Tongue (tissue), 2 donors: ENCODE results near the gene ARHGAP24. TPM values are rescaled to one million over a fixed set of nuclear protein-coding genes. Genes with fewer than 3 reads are reported as not detected.

Experiments used
- DNase-seq: peaks from one replicate; pipeline ENCODE4 v3.0.0-alpha.2; 2015
- total RNA-seq: library from RNA; depleted of rRNA; stranded (reverse); fragments of >200 nt; gene quantifications from one replicate; pipeline ENCODE4 v1.2.3, GENCODE V29; 2014

The ARHGAP24 gene
- 112 TPM for total RNA-seq

DNA sequence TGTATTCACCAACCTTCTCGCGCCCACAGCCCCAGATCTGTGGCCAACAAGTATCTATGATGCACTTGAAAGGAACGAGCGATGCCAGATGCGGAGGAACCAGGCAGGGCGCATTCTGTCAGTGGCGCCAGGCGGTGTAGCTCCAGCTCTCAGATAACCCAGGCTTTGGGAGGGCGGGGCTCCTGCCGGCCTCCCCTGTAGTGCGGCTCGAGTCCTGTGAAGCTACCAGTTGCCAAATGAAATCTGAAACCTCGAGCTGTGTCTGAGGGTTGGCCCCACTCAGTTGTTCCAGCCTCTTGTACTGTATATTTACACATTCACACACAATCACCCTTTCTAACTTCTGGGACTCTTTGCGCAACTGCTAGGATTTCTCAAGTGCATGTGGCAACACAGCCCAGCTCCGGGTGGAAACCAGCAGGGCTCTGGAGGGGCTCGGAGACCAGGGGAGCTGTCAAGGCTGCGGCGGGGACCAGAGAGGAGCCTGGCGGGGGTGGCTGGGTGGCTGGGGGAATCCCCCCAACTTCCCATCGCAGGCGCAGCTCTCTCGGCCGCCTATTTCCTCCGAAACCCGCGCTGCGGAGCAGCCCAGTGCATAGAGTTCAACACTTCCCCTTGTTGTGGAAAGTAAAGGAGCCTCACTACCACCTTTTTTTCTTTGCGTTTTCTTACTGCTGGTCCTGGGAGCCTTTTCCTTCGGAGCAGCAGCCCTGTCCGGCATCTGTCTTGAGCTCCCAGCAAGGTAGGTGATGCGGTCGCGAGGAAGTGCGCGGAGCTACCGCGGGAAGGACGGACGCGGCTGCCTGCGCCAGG, at the start of gene ARHGAP24:
ARHGAP24 (plus strand) TSS at position 333 of the 813 bp plus-strand sequence.
- peak; percentile 98 for DNase-seq

- DNase-seq: no peak
Measured at GRCh38 chr4:85426366-85426765, 48.6 kb upstream of the ARHGAP24 start.

GRCh38 chr4:85427123-85427522, 47.8 kb upstream of the ARHGAP24 start:
- DNase-seq: no peak

GRCh38 chr4:85430226-85430625, 44.7 kb upstream of the ARHGAP24 start:
- no peak for DNase-seq

- no peak for DNase-seq
Measured at GRCh38 chr4:85430697-85431096, 44.3 kb upstream of the ARHGAP24 start.

GRCh38 chr4:85431156-85431555, 43.8 kb upstream of the ARHGAP24 start:
- DNase-seq: no peak

DNA sequence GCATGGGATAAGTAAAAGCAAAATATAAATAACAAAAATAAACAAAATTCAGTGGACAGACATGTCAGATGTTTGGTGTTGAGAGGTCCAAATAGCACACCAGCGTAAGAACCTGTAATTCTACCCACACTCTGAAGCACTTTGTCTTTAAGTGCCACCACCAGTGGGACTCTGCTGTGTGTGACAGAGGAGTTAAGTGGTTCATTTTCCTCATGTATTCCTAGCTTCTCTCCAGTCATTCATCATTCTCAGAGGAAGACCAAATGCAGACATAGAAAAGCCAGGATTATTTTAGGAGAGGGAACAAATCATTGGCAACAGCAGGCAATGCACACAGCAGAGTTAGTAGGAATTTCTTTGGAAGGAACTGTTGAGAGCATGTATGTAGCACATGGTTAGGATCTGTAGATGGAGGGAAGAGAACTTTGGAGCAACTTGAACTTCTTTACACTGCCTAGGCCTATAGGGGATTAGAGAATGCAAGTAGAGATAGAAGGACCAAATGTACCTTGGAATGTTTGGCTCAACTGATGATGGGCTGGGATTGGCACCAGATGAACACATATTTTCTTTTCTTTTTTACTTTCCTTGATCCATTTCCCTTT, 43.0 kb upstream of the ARHGAP24 start:
- DNase-seq: peak; percentile 50

DNA sequence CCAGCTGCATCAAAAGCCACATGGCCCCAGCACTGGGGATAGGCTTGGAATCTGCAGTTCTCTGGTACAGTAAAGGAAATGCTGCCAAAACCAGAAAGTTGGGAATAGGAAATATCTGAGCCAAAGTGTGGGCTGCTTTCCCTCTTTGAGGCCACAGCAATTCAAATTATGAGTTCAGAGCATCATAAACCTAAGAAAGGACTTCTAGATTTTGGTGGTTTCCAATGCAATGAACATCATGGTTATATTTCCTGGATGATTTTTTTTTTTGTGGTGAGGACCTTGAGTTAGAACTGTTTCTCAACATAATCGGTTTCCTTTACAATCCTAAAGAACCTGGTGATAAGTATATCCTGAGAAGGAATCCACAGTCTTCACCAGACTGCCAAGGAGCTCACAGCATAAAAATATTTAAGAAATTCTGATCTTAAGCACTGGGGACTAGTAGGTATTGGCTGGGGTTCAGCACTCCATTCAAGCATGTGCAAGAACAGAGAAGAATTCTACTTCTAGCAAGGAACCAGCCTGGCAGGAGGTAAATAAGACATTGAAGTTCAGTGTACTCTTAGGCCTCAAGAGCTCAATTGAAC, 29.8 kb upstream of the ARHGAP24 start:
- DNase-seq: peak; percentile 25

DNA sequence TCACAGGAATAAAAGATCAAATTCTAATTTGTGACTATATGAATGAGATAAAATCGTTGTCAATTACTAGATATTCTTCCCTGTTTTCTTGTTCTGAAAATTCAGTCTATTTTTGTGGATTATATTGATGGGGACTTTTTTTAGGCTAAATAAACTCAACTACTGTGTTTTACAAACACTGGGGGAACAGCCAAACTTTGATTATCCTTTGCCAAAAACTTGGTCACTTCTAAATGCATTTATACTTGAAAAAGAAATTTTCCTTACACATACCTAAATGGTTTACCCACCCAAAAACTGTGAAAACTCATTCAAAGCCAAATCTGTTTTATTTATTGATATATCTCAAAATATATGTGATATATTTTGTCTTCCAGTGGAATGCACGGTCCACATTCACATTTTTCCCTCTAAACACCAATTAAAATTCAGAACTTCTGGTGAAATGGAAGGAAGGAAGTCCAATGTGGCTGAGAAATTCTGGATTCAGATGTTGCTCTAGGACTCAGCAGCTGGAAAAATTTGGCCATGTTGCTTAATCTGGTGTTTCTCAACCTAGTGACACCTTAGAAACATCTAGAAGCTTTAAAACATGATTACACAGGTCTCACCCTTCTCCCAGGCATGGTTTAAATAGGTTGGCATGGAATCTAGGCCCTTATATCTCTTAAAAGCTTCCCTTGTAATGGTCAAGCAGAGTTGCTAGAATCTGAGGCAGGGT, 28.6 kb upstream of the ARHGAP24 start:
- no peak for DNase-seq

DNA sequence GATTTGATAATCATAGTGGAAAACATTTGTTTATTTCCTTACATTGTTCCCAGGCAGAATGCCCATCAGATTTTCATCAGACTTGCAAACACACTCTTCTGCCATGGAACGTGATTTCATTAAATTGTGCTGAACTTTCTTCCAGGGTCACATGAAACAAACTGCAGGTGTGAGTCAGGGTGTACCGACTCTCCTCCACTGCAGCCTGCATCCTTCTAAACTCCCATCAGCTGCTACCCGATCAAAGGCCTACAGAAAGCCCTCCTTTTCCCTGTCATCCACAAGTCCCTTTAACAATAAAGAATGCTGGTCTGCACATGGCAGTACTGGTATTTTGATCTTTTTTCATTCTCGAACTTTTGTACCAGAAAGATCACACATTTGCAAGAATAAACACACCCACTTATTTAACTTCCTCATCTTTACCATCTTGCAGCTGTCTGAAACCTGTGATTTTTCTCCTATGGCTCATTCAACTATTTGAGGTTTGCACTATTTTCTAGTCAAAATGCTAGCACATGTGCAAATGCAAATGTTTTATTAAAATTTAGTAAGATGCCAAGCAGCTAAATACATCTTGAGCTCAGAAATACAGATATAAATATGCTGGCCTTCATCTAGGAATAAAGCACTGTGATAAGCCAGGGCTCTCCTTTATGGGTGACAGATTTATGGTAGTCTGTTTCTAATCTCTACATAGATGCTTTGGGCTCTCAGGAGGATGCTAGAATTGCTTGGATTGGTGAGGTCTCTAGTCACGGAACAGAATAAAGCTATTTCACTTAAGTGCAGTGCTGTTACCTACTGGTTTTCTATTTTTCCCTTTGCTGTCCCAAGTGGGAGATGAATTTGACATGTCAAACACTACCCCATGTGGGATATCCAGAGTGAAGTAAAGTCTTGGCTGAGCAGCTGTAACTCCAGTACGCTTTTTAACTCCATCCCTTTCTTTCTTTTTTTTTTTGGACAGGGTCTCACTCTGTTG, 25.8 kb upstream of the ARHGAP24 start:
- DNase-seq: no peak

GRCh38 chr4:85452058-85452731, 22.8 kb upstream of the ARHGAP24 start:
- peak; percentile 73 for DNase-seq

DNA sequence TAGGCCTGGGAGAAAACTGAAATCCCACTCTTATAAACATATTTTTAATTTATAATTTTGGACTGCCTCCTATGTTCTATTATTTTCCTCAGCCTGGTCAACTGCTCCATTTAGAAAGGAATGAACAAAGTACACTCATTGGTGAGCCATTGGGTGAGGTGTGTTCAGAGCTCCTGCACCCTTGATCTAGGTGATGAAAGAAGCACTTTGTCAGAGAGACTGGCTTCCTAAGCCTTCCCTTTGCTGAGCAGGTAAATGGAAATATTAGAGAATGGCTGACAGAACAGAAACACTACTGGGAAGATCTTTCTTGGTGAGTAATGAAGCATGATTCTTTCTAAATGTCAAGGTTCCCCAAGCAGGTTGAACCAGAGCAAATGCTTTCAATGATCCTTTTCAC, 19.0 kb upstream of the ARHGAP24 start:
- no peak for DNase-seq

DNA sequence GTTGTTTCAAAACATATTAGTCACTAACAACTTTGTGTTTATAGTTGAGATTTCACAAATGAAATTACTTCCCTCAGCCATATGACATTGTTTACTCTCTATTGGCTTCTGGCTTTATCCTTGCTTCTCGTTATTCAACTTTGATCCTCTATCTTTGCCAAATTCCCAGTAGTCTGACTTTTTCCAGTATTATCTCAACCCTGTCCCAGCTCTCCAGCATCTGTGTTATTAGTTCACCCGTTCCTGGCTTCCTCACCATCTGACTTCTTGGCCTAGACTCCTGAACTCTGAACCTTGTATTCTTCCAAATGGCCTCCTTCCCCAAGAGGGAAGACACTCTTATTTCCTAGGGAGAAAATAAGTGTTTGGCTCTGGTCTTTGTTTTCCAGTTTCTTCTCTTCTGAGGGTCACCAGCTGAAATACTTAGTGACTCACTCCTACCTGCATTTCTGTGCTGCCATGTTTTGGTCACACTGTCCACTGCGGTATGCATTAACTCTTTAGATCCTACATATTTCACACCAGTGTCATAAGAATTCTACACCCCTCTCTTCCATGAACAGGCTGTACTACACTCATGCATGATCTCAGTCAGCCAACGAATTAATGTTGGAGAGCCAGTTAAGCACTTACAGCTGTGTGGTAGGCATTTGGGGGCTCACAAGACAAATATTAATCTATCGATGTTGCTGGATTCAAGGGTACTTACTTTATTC, 17.0 kb upstream of the ARHGAP24 start:
- DNase-seq: no peak

GRCh38 chr4:85459736-85460135, 15.2 kb upstream of the ARHGAP24 start:
- no peak for DNase-seq

DNA sequence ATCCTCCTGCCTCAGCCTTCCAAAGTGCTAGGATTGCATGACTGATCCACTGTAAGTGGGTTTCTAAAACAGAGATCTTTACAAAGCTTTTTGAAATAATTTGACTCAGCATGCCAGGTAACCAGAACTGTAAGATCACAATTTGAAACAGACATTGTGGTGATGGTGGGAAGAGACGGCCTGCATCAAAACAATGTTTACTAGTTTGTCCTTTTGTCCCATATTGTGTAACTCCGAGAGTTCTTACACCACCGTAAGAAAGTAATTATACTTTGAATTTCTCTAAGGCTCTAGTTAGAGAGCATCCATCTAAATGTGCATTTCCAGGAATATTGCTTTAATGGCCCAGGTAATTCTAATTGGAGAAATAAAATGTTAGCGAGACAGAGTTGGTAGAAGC, 594 bp upstream of the ARHGAP24 start:
- no peak for DNase-seq

DNA sequence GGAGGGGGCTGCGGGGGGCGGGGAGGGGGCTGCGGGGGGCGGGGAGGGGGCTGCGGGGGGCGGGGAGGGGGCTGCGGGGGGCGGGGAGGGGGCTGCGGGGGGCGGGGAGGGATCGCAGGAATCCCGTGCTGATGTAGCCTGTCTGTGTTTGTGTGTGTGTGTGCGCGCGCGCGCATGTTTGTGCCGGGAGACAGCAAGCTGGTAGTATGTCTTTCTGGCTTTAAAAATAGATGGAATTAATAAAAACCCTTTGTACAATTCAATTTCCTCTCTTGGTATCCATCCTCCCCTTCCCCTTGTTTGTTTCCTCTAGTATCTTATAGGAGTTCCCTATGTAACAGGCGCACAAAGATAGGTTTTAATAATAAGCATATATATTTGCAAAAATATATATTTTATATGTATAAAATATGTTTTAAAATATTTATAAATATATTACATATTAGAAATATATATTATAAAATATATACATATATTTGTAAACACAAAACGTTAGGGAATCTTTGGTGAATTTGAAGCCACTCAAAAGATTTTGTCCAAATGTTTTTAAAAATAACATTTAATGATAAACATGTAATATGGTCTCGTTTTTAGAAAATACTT, 782 bp downstream of the ARHGAP24 start:
- peak; percentile 85 for DNase-seq

- DNase-seq: peak; percentile 50
Measured at GRCh38 chr4:85476381-85476780, 1.4 kb downstream of the ARHGAP24 start.

GRCh38 chr4:85477534-85477933, 2.6 kb downstream of the ARHGAP24 start:
- DNase-seq: no peak

DNA sequence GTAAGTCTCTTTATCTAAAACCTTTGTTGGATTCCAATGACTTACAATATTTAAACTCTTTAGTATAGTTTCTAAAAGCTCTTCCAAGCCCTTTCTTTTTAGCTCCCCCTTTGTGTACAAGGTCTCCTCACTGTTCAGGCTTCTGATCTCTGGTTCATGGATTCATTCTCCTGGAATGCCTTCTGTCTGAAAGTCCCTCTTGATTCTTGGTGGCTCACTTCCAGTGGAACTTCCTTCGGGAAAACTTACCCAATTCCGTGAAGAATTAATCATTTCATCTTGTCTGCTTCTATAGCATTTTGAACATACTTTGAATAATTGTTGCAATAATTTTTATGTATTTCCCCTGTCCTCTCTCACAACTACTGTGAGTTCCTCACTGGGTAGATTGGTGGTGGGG, 3.6 kb downstream of the ARHGAP24 start:
- DNase-seq: no peak
